Measurements from ENCODE around the gene NOD2. TPM values are rescaled to one million over a fixed set of nuclear protein-coding genes. Genes with fewer than 3 reads are reported as not detected.

Gene NOD2
- not detected in 2 replicates for total RNA-seq (2014; rRNA removed; shearing (Covaris generic); ENCODE audit: low replicate concordance)

DNA sequence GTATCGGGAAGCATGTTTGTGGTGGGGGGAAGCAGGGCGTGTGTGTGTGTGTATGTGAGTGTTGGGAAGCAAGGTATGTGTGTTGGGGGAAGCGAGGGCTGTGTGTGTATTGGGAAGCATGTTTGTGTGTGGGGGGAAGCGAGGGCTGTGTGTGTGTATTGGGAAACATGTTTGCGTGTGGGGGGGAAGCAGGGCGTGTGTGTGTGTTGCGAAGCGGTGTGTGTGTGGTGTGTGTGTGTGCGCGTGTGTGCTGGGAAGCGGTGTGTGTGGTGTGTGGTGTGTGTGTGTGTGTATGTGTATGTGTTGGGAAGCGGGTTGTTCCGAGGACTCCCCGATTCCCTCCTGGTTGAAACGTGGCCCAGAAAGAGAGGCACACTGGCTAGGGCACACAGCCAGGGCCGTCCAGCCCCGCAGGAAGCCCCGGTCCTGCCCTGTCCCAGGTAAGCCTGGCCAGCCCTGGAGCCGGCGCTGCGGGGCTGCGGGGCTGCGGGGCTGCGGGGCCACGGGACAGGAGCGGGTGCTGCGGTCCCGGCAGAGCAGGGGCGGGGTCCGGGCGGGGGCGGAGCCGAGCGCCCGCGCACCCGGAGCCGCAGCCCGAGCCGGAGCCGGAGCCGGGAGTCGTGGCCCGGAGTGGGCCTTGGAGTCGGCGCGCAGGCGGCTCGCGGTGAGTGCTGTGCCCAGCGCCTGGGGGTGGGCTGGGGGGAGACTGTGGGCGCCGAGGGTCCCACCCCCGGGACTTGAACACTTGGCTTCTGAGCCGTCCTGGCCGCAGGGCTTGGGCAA lies at the start of gene NOD2:
Gene NOD2, plus strand, starts transcription at position 608 of the 783 bp plus-strand sequence. CDS start 5,890 bp downstream, outside the sequence.
- Histone ChIP-seq H4K20me1 (ENCODE audit: insufficient read depth, low read depth, low read length) (no peaks in the 10 kb centered on the region), H3K4me1 (ENCODE audit: low read length) (peaks cover 3% of the 10 kb centered on the region; the same call in 1 of the 2 replicates), H3K27ac (ENCODE audit: low read length) (no peak within 1 kb of the TSS), H3K9me3 (ENCODE audit: low read length) (no peaks in the 10 kb centered on the region), H3K9ac (ENCODE audit: low read length) (no peak within 1 kb of the TSS), H3K9me2 (replicated peaks; ENCODE audit: insufficient read depth, low read length) (no peaks in the 10 kb centered on the region), H3K79me2 (ENCODE audit: low read length) (no peaks in the 10 kb centered on the region), H3K4me3 (ENCODE audit: low read length) (no peak within 1 kb of the TSS), H2AFZ (ENCODE audit: low read length) (no peak within 1 kb of the TSS), H3K4me2 (ENCODE audit: low read depth, low read length, poor library complexity, severe bottlenecking) (no peak within 1 kb of the TSS), H3K36me3 (ENCODE audit: insufficient read depth, low read length) (no peaks in the 10 kb centered on the region), H3K27me3 (ENCODE audit: low read length) (no peaks in the 10 kb centered on the region)
- DNase-seq, result no peak

DNA sequence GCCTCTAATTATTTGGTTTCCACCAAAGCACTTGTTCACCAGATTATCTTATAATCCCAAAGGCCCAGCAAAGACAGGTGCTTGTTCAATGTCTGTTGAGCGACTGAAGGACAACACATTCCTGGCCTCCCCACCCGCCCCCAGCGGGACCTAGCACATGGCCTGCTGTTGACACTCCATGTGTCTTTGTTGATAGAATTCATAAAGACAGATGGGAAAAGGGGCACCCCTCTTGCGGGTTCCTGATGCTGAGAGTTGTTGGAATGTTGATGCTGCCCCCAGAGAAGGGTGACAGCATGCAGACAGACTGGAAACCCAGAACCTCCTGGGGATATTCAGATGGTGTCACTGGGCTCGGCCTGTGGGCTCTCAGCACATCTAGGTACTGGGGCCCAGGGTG lies 49.2 kb upstream of the NOD2 start:
- Histone ChIP-seq H3K4me3 (ENCODE audit: low read length) (no peak overlapping the region), H3K9me2 (replicated peaks; ENCODE audit: insufficient read depth, low read length) (no peaks in the 10 kb centered on the region), H4K20me1 (ENCODE audit: insufficient read depth, low read depth, low read length) (no peaks in the 10 kb centered on the region), H3K27me3 (ENCODE audit: low read length) (no peaks in the 10 kb centered on the region), H3K4me2 (ENCODE audit: low read depth, low read length, poor library complexity, severe bottlenecking) (no peak overlapping the region), H3K27ac (ENCODE audit: low read length) (no peak overlapping the region), H3K4me1 (ENCODE audit: low read length) (no peaks in the 10 kb centered on the region), H3K36me3 (ENCODE audit: insufficient read depth, low read length) (no peaks in the 10 kb centered on the region), H3K79me2 (ENCODE audit: low read length) (no peaks in the 10 kb centered on the region), H3K9me3 (ENCODE audit: low read length) (no peaks in the 10 kb centered on the region), H2AFZ (ENCODE audit: low read length) (no peak overlapping the region), H3K9ac (ENCODE audit: low read length) (no peak overlapping the region)
- DNase-seq, result no peak

GRCh38 chr16:50644729-50645128 lies 48.7 kb upstream of the NOD2 start:
- Histone ChIP-seq H3K9me2 (replicated peaks; ENCODE audit: insufficient read depth, low read length) (no peaks in the 10 kb centered on the region), H3K9me3 (ENCODE audit: low read length) (no peaks in the 10 kb centered on the region), H3K36me3 (ENCODE audit: insufficient read depth, low read length) (no peaks in the 10 kb centered on the region), H3K4me3 (ENCODE audit: low read length) (no peak overlapping the region), H3K27me3 (ENCODE audit: low read length) (no peaks in the 10 kb centered on the region), H3K27ac (ENCODE audit: low read length) (no peak overlapping the region), H2AFZ (ENCODE audit: low read length) (no peak overlapping the region), H3K9ac (ENCODE audit: low read length) (no peak overlapping the region), H4K20me1 (ENCODE audit: insufficient read depth, low read depth, low read length) (no peaks in the 10 kb centered on the region), H3K4me2 (ENCODE audit: low read depth, low read length, poor library complexity, severe bottlenecking) (no peak overlapping the region), H3K79me2 (ENCODE audit: low read length) (no peaks in the 10 kb centered on the region), H3K4me1 (ENCODE audit: low read length) (no peaks in the 10 kb centered on the region)
- DNase-seq, result peak; percentile 56

- Histone ChIP-seq H4K20me1 (ENCODE audit: insufficient read depth, low read depth, low read length) (no peaks in the 10 kb centered on the region), H3K27me3 (ENCODE audit: low read length) (no peaks in the 10 kb centered on the region), H3K27ac (ENCODE audit: low read length) (no peak overlapping the region), H2AFZ (ENCODE audit: low read length) (no peak overlapping the region), H3K4me2 (ENCODE audit: low read depth, low read length, poor library complexity, severe bottlenecking) (no peak overlapping the region), H3K9ac (ENCODE audit: low read length) (no peak overlapping the region), H3K9me3 (ENCODE audit: low read length) (no peaks in the 10 kb centered on the region), H3K4me1 (ENCODE audit: low read length) (no peaks in the 10 kb centered on the region), H3K36me3 (ENCODE audit: insufficient read depth, low read length) (no peaks in the 10 kb centered on the region), H3K79me2 (ENCODE audit: low read length) (no peaks in the 10 kb centered on the region), H3K9me2 (replicated peaks; ENCODE audit: insufficient read depth, low read length) (no peaks in the 10 kb centered on the region), H3K4me3 (ENCODE audit: low read length) (no peak overlapping the region)
- no peak for DNase-seq
These were observed 47.7 kb upstream of the NOD2 start for GRCh38 chr16:50645563-50646220.

- Histone ChIP-seq H3K4me2 (ENCODE audit: low read depth, low read length, poor library complexity, severe bottlenecking) (no peak overlapping the region), H3K9ac (ENCODE audit: low read length) (no peak overlapping the region), H3K27me3 (ENCODE audit: low read length) (no peaks in the 10 kb centered on the region)
These were observed 47.1 kb upstream of the NOD2 start for GRCh38 chr16:50646345-50646744.

GRCh38 chr16:50651835-50652438 lies 41.5 kb upstream of the NOD2 start:
- no peak overlapping the region for H2AFZ ChIP-seq (ENCODE audit: low read length)
- no peaks in the 10 kb centered on the region for H3K36me3 ChIP-seq (ENCODE audit: insufficient read depth, low read length)
- no peaks in the 10 kb centered on the region for H3K27me3 ChIP-seq (ENCODE audit: low read length)
- H3K4me3 ChIP-seq (ENCODE audit: low read length), result no peak overlapping the region
- H3K9ac ChIP-seq (ENCODE audit: low read length), result no peak overlapping the region
- H3K27ac ChIP-seq (ENCODE audit: low read length), result no peak overlapping the region
- H3K79me2 ChIP-seq (ENCODE audit: low read length), result no peaks in the 10 kb centered on the region
- DNase-seq, result peak; percentile 61
- H3K4me2 ChIP-seq (ENCODE audit: low read depth, low read length, poor library complexity, severe bottlenecking), result no peak overlapping the region
- H3K9me2 ChIP-seq (replicated peaks; ENCODE audit: insufficient read depth, low read length), result no peaks in the 10 kb centered on the region
- H4K20me1 ChIP-seq (ENCODE audit: insufficient read depth, low read depth, low read length), result no peaks in the 10 kb centered on the region
- no peaks in the 10 kb centered on the region for H3K4me1 ChIP-seq (ENCODE audit: low read length)
- no peaks in the 10 kb centered on the region for H3K9me3 ChIP-seq (ENCODE audit: low read length)

More at GRCh38 chr16:50646345-50646744, 47.1 kb upstream of the NOD2 start:
- Histone ChIP-seq H3K36me3 (ENCODE audit: insufficient read depth, low read length) (no peaks in the 10 kb centered on the region), H2AFZ (ENCODE audit: low read length) (no peak overlapping the region), H3K27ac (ENCODE audit: low read length) (no peak overlapping the region), H3K4me3 (ENCODE audit: low read length) (no peak overlapping the region), H3K4me1 (ENCODE audit: low read length) (no peaks in the 10 kb centered on the region), H3K9me3 (ENCODE audit: low read length) (no peaks in the 10 kb centered on the region), H3K79me2 (ENCODE audit: low read length) (no peaks in the 10 kb centered on the region), H4K20me1 (ENCODE audit: insufficient read depth, low read depth, low read length) (no peaks in the 10 kb centered on the region), H3K9me2 (replicated peaks; ENCODE audit: insufficient read depth, low read length) (no peaks in the 10 kb centered on the region)
- no peak for DNase-seq

- no peak overlapping the region for H2AFZ ChIP-seq (ENCODE audit: low read length)
- no peak overlapping the region for H3K27ac ChIP-seq (ENCODE audit: low read length)
- no peaks in the 10 kb centered on the region for H3K27me3 ChIP-seq (ENCODE audit: low read length)
- H3K36me3 ChIP-seq (ENCODE audit: insufficient read depth, low read length), result no peaks in the 10 kb centered on the region
- H3K9me2 ChIP-seq (replicated peaks; ENCODE audit: insufficient read depth, low read length), result no peaks in the 10 kb centered on the region
- no peak overlapping the region for H3K4me2 ChIP-seq (ENCODE audit: low read depth, low read length, poor library complexity, severe bottlenecking)
- no peak overlapping the region for H3K4me3 ChIP-seq (ENCODE audit: low read length)
- H3K79me2 ChIP-seq (ENCODE audit: low read length), result no peaks in the 10 kb centered on the region
- H3K4me1 ChIP-seq (ENCODE audit: low read length), result no peaks in the 10 kb centered on the region
- H3K9ac ChIP-seq (ENCODE audit: low read length), result no peak overlapping the region
- no peaks in the 10 kb centered on the region for H3K9me3 ChIP-seq (ENCODE audit: low read length)
- no peak for DNase-seq
- no peaks in the 10 kb centered on the region for H4K20me1 ChIP-seq (ENCODE audit: insufficient read depth, low read depth, low read length)
These were observed 40.5 kb upstream of the NOD2 start for GRCh38 chr16:50652836-50653425.
